HepG2 (cell line): Measurements from ENCODE around the gene EPB41L4A. TPM values are rescaled to one million over a fixed set of nuclear protein-coding genes. Genes with fewer than 3 reads are reported as not detected.

Source experiments
- FOXP1 ChIP-seq, 2 experiments: fragments of 450-650 bp in 1 of 2; IDR thresholded peaks; 2 replicates each; pipeline ENCODE4 v1.6.1; 2017 to 2018; ENCODE audit warnings: antibody characterized with exemption in 1 of 2
- KLF15 ChIP-seq: sonication (generic); formaldehyde crosslinking; IDR thresholded peaks from 2 replicates; pipeline ENCODE4 v1.8.1; 2023; ENCODE audit warnings: borderline replicate concordance, mild to moderate bottlenecking, inconsistent platforms, missing genetic modification reagents, mixed read lengths
- SMARCC2 ChIP-seq: fragments of 450-650 bp; IDR thresholded peaks from 2 replicates; pipeline ENCODE4 v1.6.1; 2017; ENCODE audit warnings: antibody characterized with exemption, mild to moderate bottlenecking
- ZNF44 ChIP-seq: sonication (generic); formaldehyde crosslinking; IDR thresholded peaks from 2 replicates; pipeline ENCODE4 v1.5.1; 2020; ENCODE audit warnings: mild to moderate bottlenecking, missing genetic modification reagents
- ZNF501 ChIP-seq: sonication (generic); formaldehyde crosslinking; IDR thresholded peaks from 2 replicates; pipeline ENCODE4 v1.5.1; 2020; ENCODE audit warnings: mild to moderate bottlenecking, moderate library complexity, missing genetic modification reagents
- polyA plus RNA-seq, 8 experiments: library from polyadenylated mRNA; depleted of rRNA in 3 of 8; stranded (reverse) in 7 of 8; unstranded in 1 of 8; fragments of >200 nt; fragmentation: Illumina TruSeq in 4 of 8; extraction: Trizol in 4 of 8; gene quantifications; 2 replicates each; pipeline versions ENCODE4 v1.2.1 to v1.2.3, GENCODE V29; 2011 to 2016; ENCODE audit warnings: low read depth in 4 of 8, missing spikeins in 1 of 8, mixed read lengths in 1 of 8; ENCODE audit not compliant: insufficient read depth in 1 of 8
- total RNA-seq, 5 experiments: library from RNA; depleted of rRNA; stranded (reverse); fragments of >200 nt; fragmentation: Illumina TruSeq; extraction: Trizol; gene quantifications; 2 replicates each; pipeline ENCODE4 v1.2.3, GENCODE V29; 2016; ENCODE audit warnings: low read depth in 1 of 5
- TF ChIP-seq, protein P1 (sequence below), 2 experiments: sonication (generic) in 1 of 2; formaldehyde crosslinking in 1 of 2; IDR thresholded peaks; 2 replicates each; pipeline versions ENCODE4 v1.6.1 to v1.9.0; 2014 to 2022; ENCODE audit warnings: antibody characterized with exemption in 1 of 2, borderline replicate concordance in 1 of 2, inconsistent platforms in 1 of 2, low read depth in 1 of 2, missing genetic modification reagents in 1 of 2
- TF ChIP-seq, protein P2 (sequence below): sonication (generic); formaldehyde crosslinking; IDR thresholded peaks from 2 replicates; pipeline ENCODE4 v1.4.0; 2020; ENCODE audit warnings: mild to moderate bottlenecking, missing genetic modification reagents
- TF ChIP-seq, protein P3 (sequence below): sonication (generic); formaldehyde crosslinking; IDR thresholded peaks from 2 replicates; pipeline ENCODE4 v1.4.0; 2020; ENCODE audit warnings: mild to moderate bottlenecking, missing genetic modification reagents
- TF ChIP-seq, protein P4 (sequence below): sonication (generic); formaldehyde crosslinking; conservative IDR thresholded peaks from 2 replicates; pipeline ENCODE4 v1.5.0; 2020; ENCODE audit warnings: missing genetic modification reagents
- TF ChIP-seq, protein P5 (sequence below): IDR thresholded peaks from 2 replicates; pipeline ENCODE4 v1.6.1; 2016; ENCODE audit warnings: missing genetic modification reagents, missing compliant biosample characterization

The EPB41L4A gene
- total and polyA plus RNA-seq, 2 of the 13 experiments (the other 11 are each of a cell fraction or from before 2014, with no cell fraction given) = 0.07 TPM; not detected in 1

DNA sequence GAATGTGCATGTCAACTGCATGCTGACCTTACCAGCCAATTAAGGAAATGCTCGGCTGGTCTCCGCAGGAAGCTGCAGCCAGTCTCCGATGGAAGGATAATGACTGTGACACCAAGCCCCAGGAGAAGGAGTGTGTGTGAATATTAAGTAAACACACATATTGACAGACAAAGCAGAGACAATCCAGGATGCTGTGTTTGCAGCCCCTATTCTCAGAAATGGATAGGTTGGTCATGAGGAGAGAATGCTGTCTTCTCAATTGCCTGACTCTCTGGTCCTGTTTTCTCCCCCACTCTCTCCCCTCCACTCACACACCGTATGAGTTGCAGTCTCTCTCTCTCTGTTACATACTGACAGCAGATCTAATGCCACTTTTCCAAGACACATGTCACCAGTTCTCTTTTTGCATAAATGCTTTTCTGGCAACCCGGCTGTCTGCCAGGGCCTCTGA is 85.7 kb downstream of the EPB41L4A start (continued):
- TF ChIP-seq, protein P1, sequence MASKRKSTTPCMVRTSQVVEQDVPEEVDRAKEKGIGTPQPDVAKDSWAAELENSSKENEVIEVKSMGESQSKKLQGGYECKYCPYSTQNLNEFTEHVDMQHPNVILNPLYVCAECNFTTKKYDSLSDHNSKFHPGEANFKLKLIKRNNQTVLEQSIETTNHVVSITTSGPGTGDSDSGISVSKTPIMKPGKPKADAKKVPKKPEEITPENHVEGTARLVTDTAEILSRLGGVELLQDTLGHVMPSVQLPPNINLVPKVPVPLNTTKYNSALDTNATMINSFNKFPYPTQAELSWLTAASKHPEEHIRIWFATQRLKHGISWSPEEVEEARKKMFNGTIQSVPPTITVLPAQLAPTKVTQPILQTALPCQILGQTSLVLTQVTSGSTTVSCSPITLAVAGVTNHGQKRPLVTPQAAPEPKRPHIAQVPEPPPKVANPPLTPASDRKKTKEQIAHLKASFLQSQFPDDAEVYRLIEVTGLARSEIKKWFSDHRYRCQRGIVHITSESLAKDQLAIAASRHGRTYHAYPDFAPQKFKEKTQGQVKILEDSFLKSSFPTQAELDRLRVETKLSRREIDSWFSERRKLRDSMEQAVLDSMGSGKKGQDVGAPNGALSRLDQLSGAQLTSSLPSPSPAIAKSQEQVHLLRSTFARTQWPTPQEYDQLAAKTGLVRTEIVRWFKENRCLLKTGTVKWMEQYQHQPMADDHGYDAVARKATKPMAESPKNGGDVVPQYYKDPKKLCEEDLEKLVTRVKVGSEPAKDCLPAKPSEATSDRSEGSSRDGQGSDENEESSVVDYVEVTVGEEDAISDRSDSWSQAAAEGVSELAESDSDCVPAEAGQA (IDR thresholded peaks at IDR 0.05; ENCODE audit: low read depth) = no peak
- TF ChIP-seq, protein P1 (CRISPR knock-in tag; IDR thresholded peaks at IDR 0.05; ENCODE audit: borderline replicate concordance) = no peak
- TF ChIP-seq FOXP1 (IDR thresholded peaks at IDR 0.05) (no peak), FOXP1 (CRISPR knock-in tag; IDR thresholded peaks at IDR 0.05) (no peak), ZNF501 (no peak), KLF15 (no peak), ZNF44 (CRISPR knock-in tag) (no peak), SMARCC2 (no peak)
- TF ChIP-seq, protein P2, sequence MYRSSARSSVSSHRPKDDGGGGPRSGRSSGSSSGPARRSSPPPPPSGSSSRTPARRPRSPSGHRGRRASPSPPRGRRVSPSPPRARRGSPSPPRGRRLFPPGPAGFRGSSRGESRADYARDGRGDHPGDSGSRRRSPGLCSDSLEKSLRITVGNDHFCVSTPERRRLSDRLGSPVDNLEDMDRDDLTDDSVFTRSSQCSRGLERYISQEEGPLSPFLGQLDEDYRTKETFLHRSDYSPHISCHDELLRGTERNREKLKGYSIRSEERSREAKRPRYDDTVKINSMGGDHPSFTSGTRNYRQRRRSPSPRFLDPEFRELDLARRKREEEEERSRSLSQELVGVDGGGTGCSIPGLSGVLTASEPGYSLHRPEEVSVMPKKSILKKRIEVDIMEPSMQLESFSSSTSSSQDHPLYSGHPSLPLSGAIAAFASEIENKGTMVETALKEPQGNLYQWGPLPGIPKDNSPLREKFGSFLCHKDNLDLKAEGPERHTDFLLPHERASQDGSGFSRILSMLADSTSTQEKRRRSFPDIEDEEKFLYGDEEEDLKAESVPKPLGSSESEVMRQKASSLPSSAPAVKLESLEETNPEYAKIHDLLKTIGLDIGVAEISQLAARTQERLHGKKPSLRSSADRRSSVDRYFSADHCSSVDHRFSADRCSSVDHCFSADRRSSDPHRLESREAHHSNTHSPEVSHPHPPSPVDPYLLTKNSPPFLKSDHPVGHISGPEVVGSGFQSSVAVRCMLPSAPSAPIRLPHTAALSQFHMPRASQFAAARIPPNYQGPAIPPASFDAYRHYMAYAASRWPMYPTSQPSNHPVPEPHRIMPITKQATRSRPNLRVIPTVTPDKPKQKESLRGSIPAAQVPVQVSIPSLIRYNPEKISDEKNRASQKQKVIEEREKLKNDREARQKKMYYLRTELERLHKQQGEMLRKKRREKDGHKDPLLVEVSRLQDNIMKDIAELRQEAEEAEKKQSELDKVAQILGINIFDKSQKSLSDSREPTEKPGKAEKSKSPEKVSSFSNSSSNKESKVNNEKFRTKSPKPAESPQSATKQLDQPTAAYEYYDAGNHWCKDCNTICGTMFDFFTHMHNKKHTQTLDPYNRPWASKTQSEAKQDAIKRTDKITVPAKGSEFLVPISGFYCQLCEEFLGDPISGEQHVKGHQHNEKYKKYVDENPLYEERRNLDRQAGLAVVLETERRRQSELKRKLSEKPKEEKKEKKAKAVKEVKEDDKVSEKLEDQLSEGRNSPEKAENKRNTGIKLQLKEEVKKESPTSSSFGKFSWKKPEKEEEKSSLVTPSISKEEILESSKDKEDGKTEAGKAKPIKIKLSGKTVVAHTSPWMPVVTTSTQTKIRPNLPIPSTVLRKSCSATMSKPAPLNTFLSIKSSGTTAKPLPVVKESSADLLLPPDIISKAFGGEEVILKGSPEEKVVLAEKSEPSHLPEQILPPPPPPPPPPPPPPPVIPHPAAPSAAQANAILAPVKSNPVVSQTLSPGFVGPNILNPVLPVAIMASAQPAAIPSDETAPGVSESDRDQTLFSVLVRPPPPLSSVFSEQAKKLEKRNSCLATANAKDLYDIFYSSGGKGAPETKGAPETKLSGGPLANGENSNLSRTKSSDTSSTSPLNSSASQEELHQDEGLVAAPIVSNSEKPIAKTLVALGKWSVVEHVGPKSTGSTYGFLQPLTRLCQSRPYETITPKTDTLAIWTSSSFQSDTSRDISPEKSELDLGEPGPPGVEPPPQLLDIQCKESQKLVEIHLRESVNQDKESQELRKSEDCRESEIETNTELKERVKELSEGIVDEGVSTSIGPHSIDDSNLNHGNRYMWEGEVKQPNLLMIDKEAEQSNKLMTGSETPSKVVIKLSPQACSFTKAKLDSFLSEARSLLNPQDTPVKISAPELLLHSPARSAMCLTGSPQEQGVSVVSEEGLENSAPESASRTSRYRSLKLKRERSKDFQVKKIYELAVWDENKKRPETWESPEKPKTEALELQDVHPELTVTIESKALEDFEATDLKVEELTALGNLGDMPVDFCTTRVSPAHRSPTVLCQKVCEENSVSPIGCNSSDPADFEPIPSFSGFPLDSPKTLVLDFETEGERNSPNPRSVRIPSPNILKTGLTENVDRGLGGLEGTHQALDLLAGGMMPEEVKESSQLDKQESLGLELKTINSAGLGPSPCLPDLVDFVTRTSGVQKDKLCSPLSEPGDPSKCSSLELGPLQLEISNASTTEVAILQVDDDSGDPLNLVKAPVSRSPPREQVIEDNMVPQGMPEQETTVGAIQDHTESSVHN (CRISPR knock-in tag) = no peak
- TF ChIP-seq, protein P3, sequence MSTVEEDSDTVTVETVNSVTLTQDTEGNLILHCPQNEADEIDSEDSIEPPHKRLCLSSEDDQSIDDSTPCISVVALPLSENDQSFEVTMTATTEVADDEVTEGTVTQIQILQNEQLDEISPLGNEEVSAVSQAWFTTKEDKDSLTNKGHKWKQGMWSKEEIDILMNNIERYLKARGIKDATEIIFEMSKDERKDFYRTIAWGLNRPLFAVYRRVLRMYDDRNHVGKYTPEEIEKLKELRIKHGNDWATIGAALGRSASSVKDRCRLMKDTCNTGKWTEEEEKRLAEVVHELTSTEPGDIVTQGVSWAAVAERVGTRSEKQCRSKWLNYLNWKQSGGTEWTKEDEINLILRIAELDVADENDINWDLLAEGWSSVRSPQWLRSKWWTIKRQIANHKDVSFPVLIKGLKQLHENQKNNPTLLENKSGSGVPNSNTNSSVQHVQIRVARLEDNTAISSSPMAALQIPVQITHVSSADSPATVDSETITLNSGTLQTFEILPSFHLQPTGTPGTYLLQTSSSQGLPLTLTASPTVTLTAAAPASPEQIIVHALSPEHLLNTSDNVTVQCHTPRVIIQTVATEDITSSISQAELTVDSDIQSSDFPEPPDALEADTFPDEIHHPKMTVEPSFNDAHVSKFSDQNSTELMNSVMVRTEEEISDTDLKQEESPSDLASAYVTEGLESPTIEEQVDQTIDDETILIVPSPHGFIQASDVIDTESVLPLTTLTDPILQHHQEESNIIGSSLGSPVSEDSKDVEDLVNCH (CRISPR knock-in tag) = no peak
- TF ChIP-seq, protein P4, sequence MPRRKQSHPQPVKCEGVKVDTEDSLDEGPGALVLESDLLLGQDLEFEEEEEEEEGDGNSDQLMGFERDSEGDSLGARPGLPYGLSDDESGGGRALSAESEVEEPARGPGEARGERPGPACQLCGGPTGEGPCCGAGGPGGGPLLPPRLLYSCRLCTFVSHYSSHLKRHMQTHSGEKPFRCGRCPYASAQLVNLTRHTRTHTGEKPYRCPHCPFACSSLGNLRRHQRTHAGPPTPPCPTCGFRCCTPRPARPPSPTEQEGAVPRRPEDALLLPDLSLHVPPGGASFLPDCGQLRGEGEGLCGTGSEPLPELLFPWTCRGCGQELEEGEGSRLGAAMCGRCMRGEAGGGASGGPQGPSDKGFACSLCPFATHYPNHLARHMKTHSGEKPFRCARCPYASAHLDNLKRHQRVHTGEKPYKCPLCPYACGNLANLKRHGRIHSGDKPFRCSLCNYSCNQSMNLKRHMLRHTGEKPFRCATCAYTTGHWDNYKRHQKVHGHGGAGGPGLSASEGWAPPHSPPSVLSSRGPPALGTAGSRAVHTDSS = no peak
- TF ChIP-seq, protein P5, sequence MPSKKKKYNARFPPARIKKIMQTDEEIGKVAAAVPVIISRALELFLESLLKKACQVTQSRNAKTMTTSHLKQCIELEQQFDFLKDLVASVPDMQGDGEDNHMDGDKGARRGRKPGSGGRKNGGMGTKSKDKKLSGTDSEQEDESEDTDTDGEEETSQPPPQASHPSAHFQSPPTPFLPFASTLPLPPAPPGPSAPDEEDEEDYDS = no peak
